CD4-positive, alpha-beta T cell treated with Interleukin-1 beta for 1 hour (primary cell): ENCODE measurements around the gene SALL4.
A peak's percentile ranks its signal among the peaks of the same experiment; 100 is the strongest.
"Not testable (repeated sequence)": the region's sequence is repeated elsewhere in the genome, so short reads cannot be mapped to it uniquely, and the experiment has no call there.

ENCODE experiments used
- DNase-seq, 2 donors: peaks; one replicate each; pipeline ENCODE4 v3.0.0-alpha.2; 2020 to 2022

The SALL4 gene

GRCh38 chr20:51763965-51764602 lies 38.2 kb downstream of the SALL4 start:
- DNase-seq, result no peak

- DNase-seq, result no peak
Observed at GRCh38 chr20:51760905-51761546, 41.3 kb downstream of the SALL4 start.

- no peak for DNase-seq
Observed at GRCh38 chr20:51759769-51760510, 42.4 kb downstream of the SALL4 start.

GRCh38 chr20:51758978-51759544 lies 43.3 kb downstream of the SALL4 start:
- no peak for DNase-seq

DNA sequence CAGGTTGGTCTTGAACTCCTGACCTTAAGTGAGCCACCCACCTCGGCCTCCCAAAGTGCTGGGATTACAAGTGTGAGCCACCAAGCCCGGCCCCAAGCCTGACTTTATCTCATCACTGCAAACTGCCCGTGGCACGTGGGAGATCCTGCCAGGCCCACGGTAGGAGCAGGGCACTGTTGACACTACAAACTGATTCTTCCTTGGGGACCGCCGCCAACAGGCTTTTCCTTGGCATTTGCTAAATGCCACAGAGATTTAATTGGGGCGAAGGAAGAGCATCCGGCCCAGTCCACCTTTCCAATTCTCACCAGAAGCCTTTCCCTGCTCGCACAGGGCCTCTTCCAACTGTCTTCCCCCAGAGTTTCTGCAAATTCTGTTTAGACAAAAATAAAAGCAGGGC lies 45.1 kb downstream of the SALL4 start:
- DNase-seq, result no peak

- no peak for DNase-seq
Observed at GRCh38 chr20:51756653-51757052, 45.7 kb downstream of the SALL4 start.

GRCh38 chr20:51753220-51753619 lies 49.1 kb downstream of the SALL4 start:
- not testable (repeated sequence) for DNase-seq

- DNase-seq, result no peak
Observed at GRCh38 chr20:51752343-51752951, 49.9 kb downstream of the SALL4 start.

GRCh38 chr20:51750770-51751388 lies 51.4 kb downstream of the SALL4 start:
- no peak for DNase-seq

DNA sequence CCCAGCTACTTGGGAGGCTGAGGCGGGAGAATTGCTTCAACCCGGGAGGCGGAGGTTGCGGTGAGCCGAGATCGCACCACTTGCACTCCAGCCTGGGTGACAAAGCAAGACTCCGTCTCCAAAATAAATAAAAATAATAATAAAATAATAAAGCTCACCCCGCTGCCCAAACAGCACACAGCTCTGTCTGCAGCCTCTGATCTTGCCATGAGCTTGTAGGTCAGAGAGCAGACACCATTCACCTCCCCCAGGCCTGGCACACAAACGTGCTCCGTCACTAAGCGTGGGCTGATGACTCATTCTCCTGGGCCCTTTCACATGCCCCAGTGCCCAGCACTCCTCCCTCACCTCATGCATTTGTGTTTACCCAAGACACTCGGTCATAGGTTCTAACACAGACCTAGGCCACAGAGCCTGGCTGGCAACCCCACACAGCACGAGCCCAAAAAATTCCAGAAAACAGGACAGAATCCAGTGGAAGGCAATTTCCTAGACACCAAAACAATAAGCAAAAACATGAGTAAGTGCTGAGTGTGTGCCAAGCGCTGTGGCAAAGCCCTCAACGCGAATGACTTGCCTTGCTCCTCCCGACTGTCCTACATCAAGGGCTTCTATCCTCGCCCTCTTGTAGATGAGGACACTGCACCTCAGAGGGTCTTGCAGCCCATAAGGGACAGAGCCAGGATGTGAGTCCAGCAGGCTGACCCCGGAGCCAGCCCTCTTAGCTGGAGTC lies 52.1 kb downstream of the SALL4 start:
- no peak for DNase-seq

DNA sequence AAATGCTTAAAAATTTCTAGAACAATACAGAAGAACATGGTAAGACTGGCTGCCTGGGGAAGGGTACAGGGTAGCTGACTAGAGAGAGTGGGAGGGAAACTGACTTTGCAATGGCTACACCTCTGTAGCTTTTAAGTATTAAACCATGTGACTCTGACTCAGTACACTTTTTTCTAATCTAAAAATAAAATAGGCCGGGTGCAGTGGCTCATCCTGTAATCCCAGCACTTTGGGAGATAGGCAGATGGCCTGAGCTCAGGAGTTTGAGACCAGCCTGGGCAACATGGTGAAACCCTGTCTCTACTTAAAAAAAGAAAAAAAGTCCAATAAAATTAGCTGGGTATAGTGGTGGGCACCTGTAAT lies 52.7 kb downstream of the SALL4 start:
- no peak for DNase-seq

- DNase-seq, result no peak
Observed at GRCh38 chr20:51747182-51747911, 55.0 kb downstream of the SALL4 start.

- DNase-seq, result no peak
Observed at GRCh38 chr20:51745804-51746203, 56.5 kb downstream of the SALL4 start.

DNA sequence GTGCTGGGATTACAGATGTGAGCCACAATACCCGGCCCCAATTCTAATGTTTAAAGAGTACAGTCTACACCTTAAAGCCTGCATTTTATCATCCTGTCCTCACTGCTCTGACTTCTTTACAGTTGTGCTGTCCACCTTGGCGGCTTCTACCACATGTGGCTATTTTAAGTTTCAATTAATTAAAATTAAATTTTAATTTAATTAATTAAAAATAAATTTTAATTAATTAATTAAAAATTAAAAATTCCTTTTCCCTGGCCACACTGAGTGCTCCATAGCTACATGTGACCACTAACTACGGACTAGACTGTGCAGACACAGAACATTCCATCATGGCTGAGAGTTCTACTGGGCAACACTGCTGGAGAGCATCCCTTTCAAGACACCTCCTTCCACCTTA lies 61.5 kb downstream of the SALL4 start:
- DNase-seq, result no peak

DNA sequence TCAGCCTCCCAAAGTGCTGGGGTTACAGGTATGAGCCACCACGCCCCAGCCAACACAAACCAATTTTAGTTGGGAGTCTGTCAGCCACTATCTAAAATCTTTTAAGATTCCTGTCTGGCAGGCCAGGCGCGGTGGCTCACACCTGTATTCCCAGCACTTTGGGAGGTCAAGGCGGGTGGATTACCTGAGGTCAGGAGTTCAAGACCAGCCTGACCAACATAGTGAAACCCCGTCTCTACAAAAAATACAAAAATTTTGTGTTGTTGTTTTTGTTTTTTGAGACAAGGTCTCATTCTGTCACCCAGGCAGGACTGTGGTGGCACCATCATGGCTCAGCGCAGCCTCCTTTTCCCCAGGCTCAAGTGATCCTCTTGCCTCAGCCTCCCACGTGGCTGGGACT lies 62.0 kb downstream of the SALL4 start:
- not testable (repeated sequence) for DNase-seq

DNA sequence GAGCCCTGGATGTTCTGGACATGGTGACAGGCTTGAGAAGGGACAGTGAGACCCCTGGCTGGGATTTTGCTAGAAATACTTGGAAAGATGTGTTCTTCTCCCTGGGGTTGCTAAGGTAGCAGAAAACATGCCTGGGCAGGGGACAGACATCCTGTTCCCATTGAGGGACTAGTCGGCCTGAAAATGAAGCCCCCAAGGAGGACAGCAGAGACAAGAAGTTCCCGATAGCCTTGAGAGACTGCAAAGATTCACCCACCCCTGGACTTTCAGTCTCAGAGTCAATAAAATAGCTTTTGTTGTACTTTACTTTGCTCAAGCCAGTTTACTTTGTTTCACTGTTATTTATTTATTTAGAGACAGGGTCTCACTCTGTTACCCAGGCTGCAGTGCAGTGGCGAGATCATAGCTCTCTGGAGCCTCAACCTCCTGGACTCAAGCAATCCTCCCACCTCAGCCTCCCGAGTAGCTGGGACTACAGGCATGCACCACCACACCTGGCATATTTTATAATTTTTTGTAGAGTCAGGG lies 62.5 kb downstream of the SALL4 start:
- DNase-seq, result no peak

GRCh38 chr20:51738877-51739447 lies 63.4 kb downstream of the SALL4 start:
- DNase-seq, result peak in 1 of 2 donors; percentile 1

- not testable (repeated sequence) for DNase-seq
Observed at GRCh38 chr20:51738261-51738660, 64.1 kb downstream of the SALL4 start.

GRCh38 chr20:51736947-51737346 lies 65.4 kb downstream of the SALL4 start:
- DNase-seq, result no peak

GRCh38 chr20:51735728-51736600 lies 66.4 kb downstream of the SALL4 start:
- DNase-seq, result no peak
